GM18907 (cell line): ENCODE data around the gene GPC6.

Experiments used
- ATAC-seq: cut with Tn5 transposase; IDR thresholded peaks from one replicate; pipeline ENCODE4 v1.9.1; 2021; ENCODE audit warnings: mild to moderate bottlenecking, moderate library complexity; ENCODE audit not compliant: unreplicated experiment

The GPC6 gene

DNA sequence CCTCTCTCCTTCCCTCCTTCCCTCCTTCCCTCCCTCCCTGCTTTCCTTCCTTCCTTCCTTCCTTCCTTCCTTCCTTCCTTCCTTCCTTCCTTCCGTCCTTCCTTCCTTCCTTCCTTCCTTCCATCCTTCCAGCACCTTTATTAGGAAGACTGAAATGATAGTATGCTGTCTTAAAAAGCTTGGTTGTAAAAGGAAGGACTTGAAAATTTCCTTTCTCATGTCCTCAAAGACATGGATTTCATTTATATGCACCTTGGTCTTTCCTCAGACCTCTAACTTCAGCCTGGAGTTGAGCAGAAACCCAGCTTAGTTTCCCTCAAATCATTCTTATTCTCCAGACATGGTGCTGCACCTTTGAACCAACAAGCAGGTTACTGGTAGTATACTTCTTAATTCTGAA is 141.7 kb downstream of the GPC6 start:
- no peak for ATAC-seq

GRCh38 chr13:93368718-93369117 is 142.1 kb downstream of the GPC6 start:
- ATAC-seq = no peak

DNA sequence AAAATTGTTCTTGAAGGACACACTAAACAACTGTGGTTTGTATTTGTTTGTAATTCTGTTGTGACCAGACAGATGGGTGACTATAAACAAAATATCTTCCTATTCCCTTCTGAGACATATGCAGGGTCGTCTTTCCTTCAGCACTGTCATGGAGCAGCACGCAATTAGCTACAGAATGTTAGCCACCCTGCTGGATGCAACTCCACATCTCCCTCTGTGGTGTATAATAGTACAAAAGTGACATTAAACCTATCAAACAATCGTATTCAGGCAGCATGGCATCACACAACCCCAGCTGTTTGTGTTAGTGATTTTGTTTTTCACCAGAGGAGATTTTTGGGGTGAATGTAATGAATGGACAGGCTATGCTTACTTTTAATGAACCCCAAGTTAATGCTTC is 146.2 kb downstream of the GPC6 start:
- no peak for ATAC-seq

GRCh38 chr13:93375491-93375890 is 148.9 kb downstream of the GPC6 start:
- ATAC-seq = no peak

- no peak for ATAC-seq
Observed at GRCh38 chr13:93377196-93377595, 150.6 kb downstream of the GPC6 start.

- no peak for ATAC-seq
Observed at GRCh38 chr13:93378184-93378583, 151.6 kb downstream of the GPC6 start.

- no peak for ATAC-seq
Observed at GRCh38 chr13:93386116-93386515, 159.5 kb downstream of the GPC6 start.

GRCh38 chr13:93388701-93389100 is 162.1 kb downstream of the GPC6 start:
- no peak for ATAC-seq

DNA sequence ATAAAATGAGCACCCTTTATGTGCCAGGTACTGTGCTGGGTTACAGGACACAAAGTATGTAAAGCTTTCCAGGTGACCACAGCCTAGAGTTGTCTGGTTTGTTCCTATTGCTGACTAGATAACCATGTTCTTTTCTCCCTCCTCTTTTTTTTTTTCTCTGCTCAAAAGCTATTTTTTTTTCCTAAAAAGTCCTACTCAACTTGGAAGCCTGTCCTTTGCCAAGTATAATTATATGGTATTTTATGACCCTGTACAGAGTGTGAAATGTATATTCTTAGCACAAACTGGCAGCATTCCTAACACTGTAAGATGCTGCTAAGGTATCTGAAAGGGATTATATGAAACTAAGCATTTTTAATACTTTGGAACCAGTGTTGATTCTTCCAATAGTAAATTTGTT is 171.0 kb downstream of the GPC6 start:
- no peak for ATAC-seq

GRCh38 chr13:93398167-93399035 is 171.8 kb downstream of the GPC6 start:
- ATAC-seq = no peak

GRCh38 chr13:93399212-93399611 is 172.6 kb downstream of the GPC6 start:
- no peak for ATAC-seq

- no peak for ATAC-seq
Observed at GRCh38 chr13:93406136-93406535, 179.5 kb downstream of the GPC6 start.

DNA sequence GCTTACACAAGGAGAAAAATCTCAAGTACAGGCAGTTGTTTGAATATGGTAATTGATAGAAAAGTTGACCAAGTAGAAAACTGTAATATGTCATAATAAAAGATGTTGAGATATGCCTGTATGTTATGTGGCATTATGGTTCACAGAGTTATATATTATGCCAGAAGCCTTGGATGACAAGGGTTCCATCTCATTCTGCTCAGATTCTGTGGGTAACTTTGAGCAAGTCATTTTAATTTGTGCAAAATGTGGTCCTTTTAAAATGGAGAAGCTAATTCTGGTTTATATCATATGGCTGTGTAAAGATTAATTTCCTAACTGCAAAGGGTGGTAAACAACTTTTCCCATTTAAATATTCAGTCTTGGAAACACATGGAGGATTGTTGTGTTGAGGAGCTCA is 180.9 kb downstream of the GPC6 start:
- ATAC-seq = no peak

DNA sequence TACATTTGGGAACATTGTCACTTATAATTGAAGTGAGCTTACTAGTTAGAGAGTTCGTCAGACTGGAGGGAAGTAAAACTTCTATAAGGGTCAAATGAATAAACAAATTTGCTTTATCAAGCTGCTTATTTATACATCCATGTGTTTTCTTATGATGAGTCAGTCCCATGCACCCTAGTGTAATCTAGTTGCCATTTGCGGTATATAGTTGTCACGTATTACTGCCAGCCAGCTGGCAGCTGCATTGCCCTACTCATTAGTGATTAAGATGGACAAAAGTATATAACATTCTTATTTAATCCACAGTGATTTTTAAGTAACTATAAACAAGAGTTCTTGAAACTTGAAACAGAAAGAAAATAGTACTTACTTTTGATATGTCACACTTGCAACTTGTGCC is 182.4 kb downstream of the GPC6 start:
- no peak for ATAC-seq

- no peak for ATAC-seq
Observed at GRCh38 chr13:93409816-93410215, 183.2 kb downstream of the GPC6 start.

GRCh38 chr13:93411186-93411680 is 184.6 kb downstream of the GPC6 start:
- ATAC-seq = no peak

DNA sequence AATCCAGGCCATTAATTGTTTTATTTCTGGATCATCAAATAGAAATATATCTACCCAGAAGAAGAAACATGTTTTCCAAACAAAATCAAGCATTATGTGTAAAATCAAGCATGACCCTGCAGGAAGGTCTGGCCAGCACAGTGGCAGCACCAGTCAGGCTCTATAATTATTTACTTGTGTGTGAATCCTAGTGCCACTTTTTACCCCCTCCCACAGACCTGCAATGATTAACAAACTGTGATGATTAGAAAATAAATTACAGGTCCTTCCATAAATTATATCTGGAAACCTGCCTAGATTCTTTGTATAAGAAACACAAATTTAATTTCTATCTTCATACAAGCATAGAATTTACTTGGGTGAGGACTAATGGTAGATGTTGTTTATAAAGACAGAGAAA is 186.1 kb downstream of the GPC6 start:
- ATAC-seq = no peak

- ATAC-seq = no peak
Observed at GRCh38 chr13:93413972-93414717, 187.5 kb downstream of the GPC6 start.

DNA sequence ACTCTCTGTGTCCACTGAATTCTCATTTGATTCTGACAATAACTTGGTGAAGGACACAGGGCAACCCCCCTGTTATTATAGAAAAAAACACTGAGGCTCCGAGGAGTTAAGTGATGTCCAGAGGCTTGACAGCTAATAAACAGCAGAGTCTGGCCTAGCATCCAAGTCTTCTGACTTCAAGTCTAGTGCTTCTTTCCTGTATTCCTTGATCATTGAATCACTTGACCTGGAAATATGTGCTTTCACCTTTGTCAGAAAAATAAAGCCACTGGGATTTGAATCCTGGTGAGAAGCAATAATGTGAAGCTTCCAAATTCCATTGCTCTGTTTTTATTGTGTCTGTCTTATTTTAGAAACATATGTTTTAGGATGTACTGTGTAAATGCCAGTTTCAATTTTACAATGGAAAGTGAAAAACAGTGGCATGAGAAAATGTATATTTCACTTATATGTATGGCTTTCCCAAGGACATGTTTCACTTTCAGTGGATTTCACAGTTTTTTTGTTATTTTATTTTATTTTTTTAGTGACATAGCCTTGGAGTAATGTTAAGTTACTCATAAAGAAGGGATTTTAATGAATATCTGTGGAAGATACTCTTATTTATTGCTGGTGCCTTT is 190.2 kb downstream of the GPC6 start:
- ATAC-seq = no peak

DNA sequence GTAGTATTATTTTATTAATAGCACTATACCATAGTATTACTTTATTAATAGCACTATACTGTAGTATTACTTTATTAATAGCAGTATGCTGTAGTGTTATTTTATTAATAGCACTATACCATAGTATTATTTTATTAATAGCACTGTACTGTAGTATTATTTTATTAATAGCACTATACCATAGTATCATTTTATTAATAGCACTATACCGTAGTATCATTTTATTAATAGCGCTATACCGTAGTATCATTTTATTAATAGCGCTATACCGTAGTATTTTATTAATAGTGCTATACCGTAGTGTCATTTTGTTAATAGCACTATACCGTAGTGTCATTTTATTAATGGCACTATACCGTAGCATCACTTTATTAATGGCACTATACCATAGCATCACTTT is 191.8 kb downstream of the GPC6 start:
- ATAC-seq = no peak

DNA sequence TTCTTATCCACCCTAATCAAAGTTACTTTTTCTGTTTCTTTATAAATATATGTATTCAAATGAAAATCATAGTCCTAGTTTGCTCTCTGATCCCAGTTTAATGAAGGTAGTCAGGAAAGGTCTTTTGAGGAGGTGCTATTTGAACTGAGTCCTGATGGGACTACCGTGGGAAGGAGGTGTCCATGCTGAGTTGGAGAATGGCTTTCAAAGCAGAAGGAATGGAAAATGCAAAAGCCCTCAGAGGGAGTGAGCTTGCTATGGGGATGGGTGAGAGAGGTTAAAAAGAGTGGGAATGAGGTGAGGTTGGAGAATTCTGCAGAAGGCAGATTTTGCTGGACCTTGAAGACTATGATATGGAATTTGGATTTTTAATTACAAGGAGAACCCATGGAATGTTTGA is 193.6 kb downstream of the GPC6 start:
- no peak for ATAC-seq

GRCh38 chr13:93420887-93421286 is 194.3 kb downstream of the GPC6 start:
- no peak for ATAC-seq
